HFF-Myc (cell line): ENCODE data around the gene ZNF516.
A peak's percentile ranks its signal among the peaks of the same experiment; 100 is the strongest.

ENCODE experiments used
- DNase-seq: peaks from one replicate; pipeline ENCODE4 v3.0.0-alpha.2; 2011; ENCODE audit warnings: low read depth; ENCODE audit errors: extremely low read depth
- H3K4me3 ChIP-seq: replicated peaks from 2 replicates; pipeline ENCODE4 v1.5.1; 2011; ENCODE audit warnings: low read depth, mild to moderate bottlenecking, control low read depth, low read length
- TF ChIP-seq, protein P1 (sequence below): IDR thresholded peaks from 2 replicates; pipeline ENCODE4 v1.5.1; 2012; ENCODE audit warnings: mild to moderate bottlenecking, low read depth, low read length, control low read depth; ENCODE audit errors: missing control alignments

Gene ZNF516

DNA sequence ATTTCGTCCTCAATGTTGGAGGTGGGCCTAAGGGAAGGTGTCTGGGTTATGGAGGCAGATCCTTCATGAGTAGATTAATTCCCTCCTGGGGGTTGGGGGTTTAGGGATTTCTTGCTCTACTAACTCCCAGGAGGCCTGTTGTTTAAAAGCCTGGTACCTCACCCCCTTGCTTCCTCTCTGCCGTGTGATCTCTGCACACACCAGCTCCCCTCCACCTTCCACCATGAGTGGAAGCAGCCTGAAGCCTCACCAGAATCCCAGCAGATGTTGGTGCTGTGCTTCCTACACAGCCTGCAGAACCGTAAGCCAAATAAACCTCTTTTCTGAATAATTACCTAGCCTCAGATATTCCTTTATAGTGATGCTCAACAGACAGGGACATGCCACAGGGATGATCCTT is 141.5 kb downstream of the ZNF516 start:
- H3K4me3 ChIP-seq = no peak overlapping the region
- TF ChIP-seq, protein P1, sequence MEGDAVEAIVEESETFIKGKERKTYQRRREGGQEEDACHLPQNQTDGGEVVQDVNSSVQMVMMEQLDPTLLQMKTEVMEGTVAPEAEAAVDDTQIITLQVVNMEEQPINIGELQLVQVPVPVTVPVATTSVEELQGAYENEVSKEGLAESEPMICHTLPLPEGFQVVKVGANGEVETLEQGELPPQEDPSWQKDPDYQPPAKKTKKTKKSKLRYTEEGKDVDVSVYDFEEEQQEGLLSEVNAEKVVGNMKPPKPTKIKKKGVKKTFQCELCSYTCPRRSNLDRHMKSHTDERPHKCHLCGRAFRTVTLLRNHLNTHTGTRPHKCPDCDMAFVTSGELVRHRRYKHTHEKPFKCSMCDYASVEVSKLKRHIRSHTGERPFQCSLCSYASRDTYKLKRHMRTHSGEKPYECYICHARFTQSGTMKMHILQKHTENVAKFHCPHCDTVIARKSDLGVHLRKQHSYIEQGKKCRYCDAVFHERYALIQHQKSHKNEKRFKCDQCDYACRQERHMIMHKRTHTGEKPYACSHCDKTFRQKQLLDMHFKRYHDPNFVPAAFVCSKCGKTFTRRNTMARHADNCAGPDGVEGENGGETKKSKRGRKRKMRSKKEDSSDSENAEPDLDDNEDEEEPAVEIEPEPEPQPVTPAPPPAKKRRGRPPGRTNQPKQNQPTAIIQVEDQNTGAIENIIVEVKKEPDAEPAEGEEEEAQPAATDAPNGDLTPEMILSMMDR = no peak
- no peak for DNase-seq

DNA sequence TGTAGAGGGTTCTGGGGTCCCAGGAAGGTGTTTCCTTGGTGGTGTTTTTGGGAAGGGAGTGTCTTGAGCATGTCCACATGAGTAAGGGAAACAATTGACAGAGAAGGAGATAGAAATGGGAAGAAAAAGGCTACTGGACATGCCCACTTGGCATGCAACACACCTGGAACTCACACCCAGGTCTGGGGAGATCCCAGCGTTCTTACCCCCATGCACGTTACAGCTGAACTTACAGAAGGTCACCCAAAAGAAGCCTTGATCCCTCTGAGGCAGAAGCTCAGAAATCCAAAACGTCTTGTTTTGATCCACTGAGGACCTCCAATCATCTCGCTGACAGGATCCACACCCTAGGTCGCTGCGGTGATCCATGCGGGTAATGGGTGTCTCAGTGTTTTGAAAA is 142.0 kb downstream of the ZNF516 start:
- TF ChIP-seq, protein P1 = no peak
- no peak for DNase-seq
- no peak overlapping the region for H3K4me3 ChIP-seq

DNA sequence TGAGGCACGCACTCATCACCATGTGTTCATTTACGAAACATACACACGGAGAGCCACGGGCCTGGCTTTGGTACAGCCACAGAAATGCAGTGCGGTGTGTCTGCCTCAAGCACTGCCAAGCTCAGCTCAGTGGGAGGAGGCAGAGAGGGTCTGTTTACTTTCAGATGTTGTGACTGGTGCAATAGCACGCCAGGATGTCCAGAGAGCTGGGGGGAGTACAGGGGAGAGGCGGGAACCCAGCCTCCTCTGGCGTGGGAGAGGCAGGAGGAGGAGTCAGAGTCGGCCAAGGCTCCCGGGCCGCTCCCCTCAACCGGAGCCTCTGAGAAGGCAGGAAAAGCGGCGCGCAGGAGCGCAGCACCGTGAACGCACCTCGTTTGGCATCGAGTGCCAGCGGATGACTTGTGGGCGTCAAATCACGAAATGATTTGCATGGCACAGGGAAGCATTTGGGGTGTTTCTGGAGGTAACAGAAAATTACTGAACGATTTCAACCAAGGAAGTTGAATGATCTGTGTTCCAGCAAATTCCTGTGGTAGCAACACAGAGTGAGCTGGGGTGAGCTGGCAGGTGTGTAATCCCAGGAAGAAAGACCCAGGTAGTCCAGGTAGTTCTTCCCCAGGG is 143.0 kb downstream of the ZNF516 start:
- TF ChIP-seq, protein P1 = no peak
- no peak overlapping the region for H3K4me3 ChIP-seq
- DNase-seq = peak; percentile 68

DNA sequence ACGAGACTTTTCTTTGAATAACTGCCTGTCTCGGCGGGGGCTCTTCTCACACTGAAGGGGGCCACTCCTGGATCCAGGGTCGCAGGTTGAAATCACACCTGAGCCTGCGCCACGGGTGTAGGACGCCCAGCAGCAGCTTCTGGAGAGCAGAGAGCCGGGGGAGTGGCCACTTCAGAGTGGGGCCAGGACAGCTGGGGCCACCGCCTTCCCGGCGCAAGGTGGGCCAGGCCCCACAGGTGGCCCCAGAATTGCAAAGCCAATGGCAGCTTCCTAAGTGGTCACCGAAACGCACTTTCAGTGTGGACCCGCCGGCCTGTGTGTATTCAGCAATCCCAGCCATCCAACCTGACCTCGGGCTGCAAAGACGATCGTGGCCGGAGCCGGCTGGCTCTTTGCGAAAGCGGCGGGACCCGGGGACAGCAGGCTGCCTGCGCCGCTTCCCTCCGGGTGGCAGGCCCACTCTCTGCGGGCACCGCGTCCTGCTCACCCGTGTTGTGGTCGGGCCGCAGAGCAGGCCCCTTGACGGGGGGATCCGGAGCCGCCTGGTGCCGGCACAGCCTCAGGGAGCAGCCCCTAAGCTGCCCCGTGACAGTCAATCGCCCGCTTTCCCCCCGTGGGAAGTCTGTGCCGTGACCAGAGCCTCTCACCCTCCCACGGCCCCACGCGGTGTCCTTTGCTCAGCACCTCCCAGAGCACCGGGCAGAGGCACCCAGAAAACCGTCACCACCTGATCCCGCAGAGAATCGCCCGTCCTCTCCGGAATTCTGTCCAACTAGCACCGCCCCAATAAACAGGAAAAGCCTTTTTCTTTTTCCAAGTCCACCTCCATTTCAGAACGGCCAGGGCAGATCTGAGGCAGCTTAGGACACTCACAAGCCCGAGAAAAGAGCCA is 144.7 kb downstream of the ZNF516 start:
- TF ChIP-seq, protein P1 = no peak
- H3K4me3 ChIP-seq = no peak overlapping the region
- DNase-seq = no peak

DNA sequence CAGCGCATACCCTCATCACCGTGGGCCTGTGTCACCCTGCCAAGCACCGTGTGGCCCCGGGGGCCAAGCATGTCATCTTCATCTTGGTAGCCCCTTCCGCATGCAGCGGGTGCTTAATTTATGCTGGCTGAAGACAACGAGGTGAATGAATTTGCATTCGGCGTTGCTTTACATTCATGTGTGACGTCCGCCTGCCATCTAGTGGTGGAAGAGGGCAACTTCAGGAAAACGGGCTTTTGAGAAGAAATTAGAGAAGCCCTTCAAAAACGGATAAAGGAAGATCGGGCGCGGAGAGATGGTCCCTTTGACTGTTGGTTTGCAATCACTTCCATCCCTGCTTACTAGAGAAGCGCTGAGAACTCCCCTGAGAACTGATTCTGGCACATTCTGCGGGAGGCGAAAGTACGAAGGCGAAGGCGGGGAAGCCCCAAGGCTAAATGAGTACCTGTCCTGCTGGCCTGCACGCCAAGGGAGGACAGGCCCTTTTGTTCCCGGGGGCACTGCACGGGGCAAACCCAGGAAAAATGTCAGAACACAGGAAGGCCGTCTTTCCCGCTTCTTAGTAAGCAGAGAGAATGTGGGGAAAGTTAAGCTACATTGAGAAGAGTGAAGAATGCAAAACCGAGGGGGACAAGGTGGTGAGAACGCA is 145.9 kb downstream of the ZNF516 start:
- no peak overlapping the region for H3K4me3 ChIP-seq
- peak; percentile 43 for DNase-seq

DNA sequence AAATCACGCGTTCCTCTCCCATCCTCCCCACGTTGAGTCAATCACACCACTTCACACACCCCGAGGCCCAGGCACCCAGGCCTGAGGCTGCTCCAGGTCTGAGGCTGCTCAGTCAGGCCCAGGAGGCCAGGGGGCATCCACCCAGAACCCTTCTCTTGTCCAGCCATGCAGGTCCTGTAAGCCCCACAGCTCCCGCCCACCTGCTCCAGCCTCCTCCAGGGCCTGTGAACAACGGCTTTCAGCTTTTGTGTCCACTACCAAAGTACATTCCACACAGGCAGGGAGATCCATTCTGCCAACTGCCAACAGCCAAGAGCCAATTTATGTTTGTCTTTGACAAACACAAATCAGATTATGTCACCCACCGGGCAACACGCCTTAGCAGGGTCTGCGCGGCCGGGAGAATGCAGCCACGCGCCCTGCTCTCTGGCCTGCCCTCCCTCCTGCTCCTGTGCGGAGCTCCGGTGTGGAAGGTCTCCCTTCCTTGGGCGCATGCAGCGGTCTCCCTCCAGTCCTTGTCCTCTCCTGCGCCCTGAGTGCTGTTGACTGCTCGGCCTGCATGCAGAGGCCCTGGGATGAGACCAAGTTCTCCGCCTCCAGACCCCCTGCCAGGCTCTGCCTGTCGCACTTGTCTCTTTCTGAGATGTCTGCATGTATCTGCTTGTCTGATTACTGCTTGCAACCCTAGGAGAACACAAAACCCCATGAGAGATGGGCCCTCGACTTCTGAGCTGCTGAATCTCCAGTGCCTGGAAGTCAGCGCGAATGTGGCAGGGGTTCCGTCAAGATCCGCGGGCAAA is 146.6 kb downstream of the ZNF516 start:
- TF ChIP-seq, protein P1 = no peak

More for the DNA sequence above, 145.9 kb downstream of the ZNF516 start:
- TF ChIP-seq, protein P1 = peak; percentile 90

More for the DNA sequence above, 146.6 kb downstream of the ZNF516 start:
- H3K4me3 ChIP-seq = no peak overlapping the region
- no peak for DNase-seq
